Measurements from ENCODE around the gene ZC3H7A.
A peak's percentile ranks its signal among the peaks of the same experiment; 100 is the strongest.

Gene ZC3H7A

GRCh38 chr16:11721781-11722467, 75.1 kb downstream of the ZC3H7A start:
- TF ChIP-seq ZFX (IDR thresholded peaks at IDR 0.05; ENCODE audit: borderline replicate concordance) = no peak
- no peak for TF ChIP-seq CTCF (IDR thresholded peaks at IDR 0.05)
- no peak overlapping the region for H3K27ac ChIP-seq

GRCh38 chr16:11719762-11720161, 77.3 kb downstream of the ZC3H7A start:
- no peak for TF ChIP-seq CTCF (IDR thresholded peaks at IDR 0.05)
- no peak overlapping the region for H3K27ac ChIP-seq

- no peak overlapping the region for H3K27ac ChIP-seq
- TF ChIP-seq ZFX (IDR thresholded peaks at IDR 0.05; ENCODE audit: borderline replicate concordance) (no peak), CTCF (IDR thresholded peaks at IDR 0.05) (no peak)
These were observed 77.9 kb downstream of the ZC3H7A start for GRCh38 chr16:11719171-11719570.

GRCh38 chr16:11717811-11718210, 79.2 kb downstream of the ZC3H7A start:
- H3K27ac ChIP-seq = no peak overlapping the region
- no peak for TF ChIP-seq ZFX (IDR thresholded peaks at IDR 0.05; ENCODE audit: borderline replicate concordance)
- no peak for TF ChIP-seq CTCF (IDR thresholded peaks at IDR 0.05)

GRCh38 chr16:11716336-11716735, 80.7 kb downstream of the ZC3H7A start:
- peak overlapping the region; percentile 27 for H3K27ac ChIP-seq
- TF ChIP-seq ZFX (IDR thresholded peaks at IDR 0.05; ENCODE audit: borderline replicate concordance) (no peak), CTCF (IDR thresholded peaks at IDR 0.05) (no peak)

- H3K27ac ChIP-seq = peak overlapping the region; percentile 27
- TF ChIP-seq ZFX (IDR thresholded peaks at IDR 0.05; ENCODE audit: borderline replicate concordance) (no peak), CTCF (IDR thresholded peaks at IDR 0.05) (no peak)
These were observed 81.7 kb downstream of the ZC3H7A start for GRCh38 chr16:11715246-11715947.

GRCh38 chr16:11712122-11712521, 84.9 kb downstream of the ZC3H7A start:
- H3K27ac ChIP-seq = no peak overlapping the region
- TF ChIP-seq CTCF (IDR thresholded peaks at IDR 0.05) (no peak), ZFX (IDR thresholded peaks at IDR 0.05; ENCODE audit: borderline replicate concordance) (no peak)

All from 22Rv1 (cell line).